OCI-LY3 (cell line): Measurements from ENCODE around the gene HABP2.

ENCODE experiments used
- CTCF ChIP-seq: fragments of 200-600, 300-600 bp; sonication (generic); IDR thresholded peaks from 2 replicates; pipeline ENCODE4 v1.5.1; 2014; ENCODE audit warnings: antibody characterized with exemption, low read length, low read depth
- EZH2phosphoT487 ChIP-seq: fragments of 200-600 bp; shearing (Covaris generic); IDR thresholded peaks from 2 replicates; pipeline ENCODE4 v1.6.1; 2018; ENCODE audit warnings: antibody characterized with exemption, mixed run types, low read depth

GRCh38 chr10:113619401-113619800 is 66.5 kb downstream of the HABP2 start:
- no peak for TF ChIP-seq CTCF
- no peak for TF ChIP-seq EZH2phosphoT487
